GM21529 (cell line): ENCODE results near the gene NECAB2.

Source experiments
- ATAC-seq: cut with Tn5 transposase; IDR thresholded peaks from one replicate; pipeline ENCODE4 v1.9.1; 2021; ENCODE audit not compliant: unreplicated experiment

The NECAB2 gene

GRCh38 chr16:83951544-83951943 is 16.5 kb upstream of the NECAB2 start:
- ATAC-seq: no peak

DNA sequence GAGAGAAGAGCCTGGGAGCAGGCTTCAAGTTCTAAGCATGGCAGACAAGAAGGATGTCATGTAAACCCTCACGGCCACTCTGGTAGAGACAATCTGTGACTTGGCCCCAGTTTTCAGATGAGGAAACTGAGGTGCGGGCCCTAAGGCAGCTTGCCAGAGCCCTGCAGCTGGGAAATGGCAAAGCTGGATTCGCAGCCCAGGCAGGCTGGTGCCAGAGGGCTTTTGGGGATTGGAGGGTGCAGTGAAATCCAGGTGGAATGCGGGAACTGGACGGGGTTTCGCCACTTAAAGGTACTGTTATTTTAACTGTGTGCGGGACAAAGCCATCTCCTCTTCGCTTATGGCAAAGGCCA is 15.5 kb upstream of the NECAB2 start:
- ATAC-seq: no peak

GRCh38 chr16:83952940-83953795 is 14.9 kb upstream of the NECAB2 start, which contains the start of gene OSGIN1:
Gene OSGIN1, plus strand, starts transcription at chr16:83953240. Its CDS starts 4,432 bp downstream, at chr16:83957672.
- peak; percentile 87 for ATAC-seq

DNA sequence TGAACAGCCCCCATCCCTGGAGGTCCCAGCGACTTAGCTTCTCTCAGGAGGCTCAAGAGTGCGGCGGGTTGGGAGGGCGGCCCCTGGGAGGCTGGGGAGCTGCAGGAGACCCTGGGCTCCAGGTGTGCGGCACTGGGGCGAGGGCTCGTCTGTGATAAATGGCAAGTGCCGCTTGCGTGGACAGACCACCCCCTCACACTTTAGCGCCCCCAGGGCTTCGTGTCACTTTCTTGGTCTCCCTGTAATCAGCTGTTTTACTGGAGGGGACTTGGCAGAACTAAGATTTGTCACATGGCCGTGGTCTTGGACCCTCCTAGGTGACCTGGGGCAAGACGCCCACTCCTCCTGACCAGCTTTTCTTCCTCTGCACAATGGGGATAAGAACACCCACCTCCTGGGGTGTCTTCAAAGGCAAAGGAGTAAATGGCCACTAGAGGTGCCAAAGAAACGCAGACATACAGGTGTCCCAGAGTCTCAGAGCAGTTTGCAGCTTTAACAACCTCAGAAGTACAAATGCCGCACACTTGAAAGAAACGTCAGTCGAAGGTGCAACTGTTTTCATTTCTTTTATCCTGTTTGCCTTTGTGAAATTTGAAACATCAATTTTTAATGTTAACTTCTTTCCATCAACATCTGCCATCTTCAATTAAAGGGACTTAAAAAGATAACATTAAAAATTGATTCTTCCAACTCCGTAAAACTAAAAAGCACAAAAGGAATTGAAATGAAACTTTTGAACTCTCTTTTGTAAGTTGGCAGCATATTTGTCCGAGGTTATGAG is 14.1 kb upstream of the NECAB2 start:
- peak; percentile 39 for ATAC-seq

GRCh38 chr16:83954577-83955016 is 13.4 kb upstream of the NECAB2 start:
- ATAC-seq: no peak

GRCh38 chr16:83955218-83956130 is 12.6 kb upstream of the NECAB2 start:
- no peak for ATAC-seq

GRCh38 chr16:83956336-83957289 is 11.4 kb upstream of the NECAB2 start:
- ATAC-seq: peak; percentile 44

DNA sequence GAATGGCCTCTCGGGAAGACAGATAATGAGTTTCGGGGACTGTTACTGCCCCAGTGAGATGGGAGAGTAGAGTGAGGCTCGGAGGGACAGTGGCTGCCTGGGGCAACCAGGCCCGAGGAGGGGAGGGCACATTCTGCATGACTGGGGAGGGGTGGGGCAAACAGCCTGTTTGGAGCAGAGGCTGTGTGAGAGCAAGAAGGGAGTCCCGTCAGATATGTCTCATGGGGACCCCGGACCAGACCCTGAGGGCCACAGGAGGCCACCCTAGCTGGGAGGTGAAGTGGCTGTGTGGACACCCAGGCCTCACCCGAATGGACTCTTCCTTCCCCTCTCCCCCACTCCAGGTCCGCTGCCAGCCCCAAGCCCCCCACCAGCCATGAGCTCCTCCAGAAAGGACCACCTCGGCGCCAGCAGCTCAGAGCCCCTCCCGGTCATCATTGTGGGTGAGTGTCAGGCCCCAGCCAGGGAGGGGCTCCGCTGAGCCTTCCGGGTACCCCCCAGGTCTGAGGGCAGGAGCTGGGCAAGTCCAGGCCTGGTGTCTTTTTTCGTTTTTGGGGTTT is 10.7 kb upstream of the NECAB2 start:
- no peak for ATAC-seq

- ATAC-seq: no peak
Observed at GRCh38 chr16:83958137-83958845, 9.8 kb upstream of the NECAB2 start.

GRCh38 chr16:83958846-83959565 is 9.0 kb upstream of the NECAB2 start:
- ATAC-seq: no peak

- no peak for ATAC-seq
Observed at GRCh38 chr16:83959656-83960434, 8.2 kb upstream of the NECAB2 start.

GRCh38 chr16:83960521-83961249 is 7.4 kb upstream of the NECAB2 start:
- ATAC-seq: no peak

DNA sequence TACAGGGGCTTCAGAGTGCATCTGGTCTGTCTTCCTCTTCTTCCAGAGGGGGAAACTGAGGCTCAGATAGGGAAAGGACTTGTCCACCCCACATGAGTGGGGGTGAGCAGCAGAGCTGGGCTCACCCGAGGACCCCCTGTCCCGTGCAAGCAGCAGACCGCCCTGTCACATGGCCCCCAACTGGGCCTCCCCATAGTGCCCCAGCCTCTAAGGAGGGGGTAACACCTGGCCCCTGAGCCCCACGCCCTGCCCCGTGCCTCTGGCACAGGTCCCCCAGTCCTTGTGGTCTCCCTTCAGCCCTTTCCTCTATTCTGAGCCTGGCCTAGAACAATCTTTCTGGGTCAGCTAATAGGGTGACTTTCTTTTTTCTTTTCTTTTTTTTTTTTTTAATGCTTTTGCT is 6.5 kb upstream of the NECAB2 start:
- ATAC-seq: no peak

DNA sequence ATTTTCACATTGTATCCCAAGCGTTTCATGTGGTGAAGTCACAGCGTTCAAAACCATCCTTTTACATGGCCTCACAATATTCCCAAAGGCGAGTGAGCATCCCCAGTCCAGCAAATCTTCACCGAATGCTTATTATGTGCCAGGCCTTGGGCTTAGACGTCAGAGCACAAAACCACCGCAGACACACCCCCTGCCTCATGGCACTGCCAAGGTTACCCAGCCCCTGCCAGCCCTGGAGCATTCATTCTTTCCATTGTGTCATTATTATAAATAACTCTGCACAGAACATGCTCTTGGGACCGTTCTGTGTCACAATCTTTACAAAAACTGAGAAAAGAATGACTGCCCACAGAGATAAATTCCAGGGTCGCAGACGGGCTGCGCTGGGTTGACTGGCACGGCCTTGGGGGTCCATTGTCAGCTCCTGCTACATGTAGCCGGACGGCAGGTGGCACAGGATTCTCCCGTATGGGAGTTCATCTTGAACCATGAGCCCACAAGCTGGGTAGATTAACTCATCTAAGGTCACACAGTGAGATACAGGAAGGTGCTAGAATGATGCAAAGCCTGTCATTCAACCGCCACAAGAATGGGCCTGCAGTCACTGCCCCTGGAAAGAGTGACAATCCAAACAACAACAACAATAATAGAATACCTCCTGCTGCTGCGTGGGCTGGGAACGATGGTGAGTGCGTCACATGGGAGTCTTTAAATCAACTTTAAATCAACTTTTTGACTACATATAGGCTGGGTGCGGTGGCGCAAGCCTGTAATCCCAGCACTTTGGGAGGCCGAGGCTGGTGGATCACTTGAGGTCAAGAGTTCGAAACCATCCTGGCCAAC is 4.5 kb upstream of the NECAB2 start:
- ATAC-seq: no peak

GRCh38 chr16:83964684-83965443 is 3.2 kb upstream of the NECAB2 start:
- ATAC-seq: no peak
